Fibroblast of villous mesenchyme (primary cell): Measurements from ENCODE around the gene MAD1L1. TPM values are rescaled to one million over a fixed set of nuclear protein-coding genes. Genes with fewer than 3 reads are reported as not detected.
"Not testable (repeated sequence)": the region's sequence is repeated elsewhere in the genome, so short reads cannot be mapped to it uniquely, and the experiment has no call there.

Experiments
- DNase-seq: peaks from one replicate; pipeline ENCODE4 v3.0.0-alpha.2; 2010; ENCODE audit warnings: low read depth
- H3K4me3 ChIP-seq: 2 replicates; pipeline ENCODE4 v1.5.1; 2011; ENCODE audit warnings: low read depth, mild to moderate bottlenecking, low read length
- total RNA-seq: library from RNA; depleted of rRNA; stranded (reverse); fragments of >200 nt; gene quantifications from 2 replicates; pipeline ENCODE4 v1.2.3, GENCODE V29; 2012
- TF ChIP-seq, protein P1 (sequence below): IDR thresholded peaks from 2 replicates; pipeline ENCODE4 v1.5.1; 2012; ENCODE audit warnings: low read depth, mild to moderate bottlenecking, low read length; ENCODE audit not compliant: insufficient read depth

The MAD1L1 gene
- total RNA-seq, 1 donor = 43.6 TPM

DNA sequence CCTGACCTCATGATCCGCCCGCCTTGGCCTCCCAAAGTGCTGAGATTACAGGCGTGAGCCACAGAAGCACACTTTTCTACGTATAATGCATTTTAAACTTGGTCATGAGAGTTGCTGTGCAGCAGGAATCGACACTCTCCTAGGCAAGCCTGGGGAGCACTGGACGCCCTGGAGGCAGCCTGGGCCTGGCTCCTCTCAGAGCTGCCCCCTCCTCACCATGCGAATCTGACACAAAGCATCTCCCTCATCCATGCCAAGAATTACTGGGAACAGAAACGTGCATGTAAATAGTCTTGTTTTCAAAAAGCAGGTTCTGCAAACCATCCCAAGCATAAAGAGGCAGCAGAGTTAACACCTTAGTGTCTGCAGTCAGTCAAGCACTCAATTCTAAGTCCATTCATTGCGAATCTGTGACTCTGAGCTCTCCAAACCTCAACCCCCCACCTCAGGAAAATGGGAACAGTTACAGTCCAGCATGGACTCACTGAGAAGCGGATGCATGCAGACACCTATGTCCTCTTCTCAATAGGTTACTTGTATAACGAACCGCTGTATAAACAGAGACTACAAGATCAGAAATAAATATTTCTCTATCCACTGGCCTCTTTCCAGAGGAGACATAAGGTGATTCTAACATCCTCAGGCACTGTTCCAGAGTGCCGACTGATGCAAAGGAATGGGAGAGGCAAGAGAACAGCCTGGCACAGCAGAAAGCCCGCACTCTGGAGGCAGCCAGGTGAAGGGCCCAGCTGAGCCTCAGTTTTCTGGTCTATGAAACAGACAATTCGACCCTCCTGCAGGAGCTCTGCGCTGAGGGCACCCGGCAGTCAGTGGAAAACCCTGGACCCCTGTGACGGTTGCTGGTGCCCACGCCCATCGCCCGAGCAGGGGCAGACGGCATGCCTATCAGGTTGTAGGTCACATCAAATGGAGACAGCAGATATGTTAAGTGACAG is 68.9 kb downstream of the MAD1L1 start:
- no peak for DNase-seq
- TF ChIP-seq, protein P1, sequence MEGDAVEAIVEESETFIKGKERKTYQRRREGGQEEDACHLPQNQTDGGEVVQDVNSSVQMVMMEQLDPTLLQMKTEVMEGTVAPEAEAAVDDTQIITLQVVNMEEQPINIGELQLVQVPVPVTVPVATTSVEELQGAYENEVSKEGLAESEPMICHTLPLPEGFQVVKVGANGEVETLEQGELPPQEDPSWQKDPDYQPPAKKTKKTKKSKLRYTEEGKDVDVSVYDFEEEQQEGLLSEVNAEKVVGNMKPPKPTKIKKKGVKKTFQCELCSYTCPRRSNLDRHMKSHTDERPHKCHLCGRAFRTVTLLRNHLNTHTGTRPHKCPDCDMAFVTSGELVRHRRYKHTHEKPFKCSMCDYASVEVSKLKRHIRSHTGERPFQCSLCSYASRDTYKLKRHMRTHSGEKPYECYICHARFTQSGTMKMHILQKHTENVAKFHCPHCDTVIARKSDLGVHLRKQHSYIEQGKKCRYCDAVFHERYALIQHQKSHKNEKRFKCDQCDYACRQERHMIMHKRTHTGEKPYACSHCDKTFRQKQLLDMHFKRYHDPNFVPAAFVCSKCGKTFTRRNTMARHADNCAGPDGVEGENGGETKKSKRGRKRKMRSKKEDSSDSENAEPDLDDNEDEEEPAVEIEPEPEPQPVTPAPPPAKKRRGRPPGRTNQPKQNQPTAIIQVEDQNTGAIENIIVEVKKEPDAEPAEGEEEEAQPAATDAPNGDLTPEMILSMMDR = no peak
- H3K4me3 ChIP-seq = no peak overlapping the region

DNA sequence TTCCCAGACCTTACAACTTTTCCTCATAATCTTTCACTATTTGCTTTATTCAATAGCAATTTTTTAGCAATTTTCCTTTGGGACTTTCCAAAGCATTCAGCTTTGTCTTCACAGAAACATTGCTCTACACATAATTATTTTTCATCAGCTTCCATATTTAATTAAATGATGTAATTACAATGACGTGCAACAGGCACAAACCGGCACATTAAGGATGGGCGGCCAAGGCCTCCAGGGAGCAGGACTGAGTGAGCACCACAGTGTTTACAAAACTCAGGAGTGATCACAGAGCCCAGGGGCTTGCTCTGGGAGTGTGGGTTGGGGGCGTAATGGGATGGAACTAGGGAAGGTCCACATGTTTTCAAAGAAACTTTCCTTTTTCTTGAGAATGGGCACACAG is 69.8 kb downstream of the MAD1L1 start:
- DNase-seq = peak; percentile 55
- TF ChIP-seq, protein P1 = no peak
- H3K4me3 ChIP-seq = no peak overlapping the region

DNA sequence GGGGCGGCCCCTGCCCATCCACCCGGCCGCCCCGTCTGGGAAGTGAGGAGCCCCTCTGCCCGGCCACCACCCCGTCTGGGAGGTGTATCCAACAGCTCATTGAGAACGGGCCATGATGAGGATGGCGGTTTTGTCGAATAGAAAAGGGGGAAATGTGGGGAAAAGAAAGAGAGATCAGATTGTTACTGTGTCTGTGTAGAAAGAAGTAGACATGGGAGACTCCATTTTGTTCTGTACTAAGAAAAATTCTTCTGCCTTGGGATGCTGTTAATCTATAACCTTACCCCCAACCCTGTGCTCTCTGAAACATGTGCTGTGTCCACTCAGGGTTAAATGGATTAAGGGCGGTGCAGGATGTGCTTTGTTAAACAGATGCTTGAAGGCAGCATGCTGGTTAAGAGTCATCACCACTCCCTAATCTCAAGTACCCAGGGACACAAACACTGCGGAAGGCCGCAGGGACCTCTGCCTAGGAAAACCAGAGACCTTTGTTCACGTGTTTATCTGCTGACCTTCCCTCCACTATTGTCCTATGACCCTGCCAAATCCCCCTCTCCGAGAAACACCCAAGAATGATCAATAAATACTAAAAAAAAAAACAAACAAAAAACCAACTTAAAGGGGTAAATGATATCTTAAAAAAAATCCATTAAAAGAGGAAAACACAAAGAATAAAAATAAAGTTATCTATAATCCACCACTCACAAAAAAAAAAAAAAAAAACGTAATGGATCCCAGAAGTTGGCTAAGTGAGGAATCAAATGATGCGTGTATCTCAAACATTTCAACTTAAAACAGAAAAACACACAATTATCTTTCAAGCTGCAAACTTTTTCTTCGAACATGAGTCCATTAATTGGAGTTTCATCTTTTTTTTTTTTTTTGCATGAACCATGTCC is 70.5 kb downstream of the MAD1L1 start:
- not testable (repeated sequence) for H3K4me3 ChIP-seq, DNase-seq

DNA sequence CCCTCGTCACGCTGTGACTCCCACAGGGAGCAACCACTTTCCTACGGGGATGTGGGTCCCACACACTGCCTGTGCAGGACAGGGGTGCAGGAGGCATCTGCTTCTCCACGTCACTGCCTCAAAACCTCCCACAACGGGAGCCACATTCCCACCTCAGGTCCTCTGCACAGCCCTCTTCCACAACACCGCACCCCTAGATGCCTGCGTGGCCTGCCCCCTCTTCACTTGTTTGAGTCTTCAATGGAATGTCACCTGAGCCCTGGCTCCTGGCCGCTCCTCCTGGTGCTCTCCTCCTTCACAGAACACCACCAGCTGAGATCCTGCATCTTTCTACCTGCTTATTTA is 73.6 kb downstream of the MAD1L1 start:
- TF ChIP-seq, protein P1 = no peak
- no peak overlapping the region for H3K4me3 ChIP-seq
- no peak for DNase-seq

DNA sequence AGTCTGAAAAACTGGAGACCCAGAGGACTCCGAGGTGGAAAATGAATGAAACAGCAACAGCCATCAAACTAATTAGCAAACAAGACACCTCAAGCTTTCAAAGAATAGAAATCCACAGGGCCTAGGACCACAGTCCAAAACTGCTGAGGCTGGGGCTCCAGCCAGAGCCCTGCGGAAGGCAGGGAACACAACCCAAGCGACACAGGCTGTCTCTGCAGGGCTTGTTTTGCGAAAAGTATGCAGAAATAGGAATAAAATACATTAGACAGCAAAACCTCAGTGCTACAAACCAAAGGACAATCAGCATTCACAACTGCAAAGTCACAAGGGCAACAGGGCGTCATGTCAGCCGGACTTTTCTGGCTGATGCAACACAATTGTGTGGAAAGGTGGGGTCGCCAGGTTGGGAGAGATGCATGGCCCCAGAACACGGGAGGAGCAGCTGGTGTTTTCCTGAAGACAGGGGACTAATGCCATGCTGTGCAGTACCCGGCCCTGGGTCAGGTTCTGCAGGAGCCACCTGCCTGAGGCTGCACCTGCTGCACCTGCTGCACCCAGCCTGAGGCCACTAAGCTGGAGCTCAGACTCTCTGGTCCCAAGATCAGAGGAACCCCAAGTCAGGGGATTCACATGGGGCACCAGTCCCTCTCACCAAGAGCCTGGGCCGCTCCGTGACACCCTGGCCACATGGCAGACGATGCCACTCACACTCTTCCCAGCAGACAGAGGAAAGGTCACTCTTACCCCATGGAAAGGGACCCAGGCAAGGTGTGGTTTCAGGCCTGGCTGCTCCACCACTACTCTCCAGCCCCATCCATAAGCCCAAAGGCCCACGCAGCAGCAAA is 74.2 kb downstream of the MAD1L1 start:
- TF ChIP-seq, protein P1 = no peak
- no peak overlapping the region for H3K4me3 ChIP-seq
- DNase-seq = no peak

DNA sequence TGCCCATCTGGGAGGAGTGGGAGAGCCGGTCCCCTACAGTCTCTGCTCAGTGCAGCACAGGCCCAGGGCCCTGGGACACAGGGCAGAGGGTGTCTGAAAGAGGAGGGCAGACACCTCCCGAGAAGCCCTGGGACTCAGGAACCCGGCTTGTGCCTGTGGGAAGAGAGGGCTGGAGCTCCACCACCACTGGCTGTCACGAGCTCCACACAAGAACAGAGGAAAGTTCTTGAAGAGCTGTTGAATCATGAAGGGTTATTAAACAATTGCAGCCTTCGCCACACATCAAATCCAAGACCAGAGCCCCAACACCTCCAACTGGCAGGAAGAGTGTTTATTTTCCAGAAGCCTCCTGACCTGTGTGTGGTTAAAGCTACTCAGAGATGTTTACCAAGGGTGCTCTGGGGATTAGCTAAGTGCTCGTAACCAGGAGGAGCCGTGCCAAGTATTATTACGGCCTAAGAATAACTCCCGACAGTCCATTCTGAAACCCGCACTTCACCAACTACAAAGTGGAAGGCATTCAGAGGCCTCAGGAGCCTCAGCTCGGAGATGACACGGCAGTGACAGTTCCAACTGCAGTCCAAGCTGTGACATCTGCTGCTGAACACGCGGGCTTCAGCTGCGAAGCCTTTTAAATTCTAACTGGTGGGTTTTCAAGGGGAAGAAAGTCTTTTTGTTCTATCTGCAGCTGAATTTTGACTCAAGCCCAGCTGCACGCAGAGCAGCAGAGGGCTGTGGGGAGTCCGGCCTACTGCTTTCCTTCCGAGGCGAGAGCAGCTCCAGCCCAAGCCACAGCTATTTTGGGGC is 75.1 kb downstream of the MAD1L1 start:
- TF ChIP-seq, protein P1 = no peak
- no peak overlapping the region for H3K4me3 ChIP-seq
- peak; percentile 99 for DNase-seq
